Stimulated activated CD4-positive, alpha-beta T cell treated with anti-CD3 and anti-CD28 coated beads, TNF-alpha, amount 100 ng/mL, for 48 hours (primary cell): Measurements from ENCODE around the gene ST13.
"Not testable (repeated sequence)": the region's sequence is repeated elsewhere in the genome, so short reads cannot be mapped to it uniquely, and the experiment has no call there.

ENCODE experiments used
- DNase-seq, 3 donors: peaks; one replicate each; pipeline ENCODE4 v3.0.0-alpha.2; 2020; ENCODE audit warnings: low read depth in 3 of 3

The ST13 gene

GRCh38 chr22:40838486-40838885 is 18.0 kb downstream of the ST13 start:
- no peak for DNase-seq

GRCh38 chr22:40834619-40835018 is 21.8 kb downstream of the ST13 start:
- no peak for DNase-seq

- no peak for DNase-seq
Measured at GRCh38 chr22:40829131-40829530, 27.3 kb downstream of the ST13 start.

- DNase-seq, result no peak
Measured at GRCh38 chr22:40826984-40827741, 29.3 kb downstream of the ST13 start.

GRCh38 chr22:40826292-40826691 is 30.1 kb downstream of the ST13 start:
- not testable (repeated sequence) for DNase-seq

- no peak for DNase-seq
Measured at GRCh38 chr22:40823426-40823825, 33.0 kb downstream of the ST13 start.

- peak in 1 of 3 donors; percentile 0 for DNase-seq
Measured at GRCh38 chr22:40819599-40820140, 36.8 kb downstream of the ST13 start.

GRCh38 chr22:40818747-40819598 is 37.5 kb downstream of the ST13 start, which contains the start of gene SLC25A17:
TSS of gene SLC25A17 (minus strand) at chr22:40819346. CDS start at chr22:40819248, 98 bp downstream.
- peak; percentile 72 to 89 (median 75) for DNase-seq

GRCh38 chr22:40818192-40818746 is 38.2 kb downstream of the ST13 start:
- peak in 1 of 3 donors; percentile 0 for DNase-seq

GRCh38 chr22:40817737-40818136 is 38.7 kb downstream of the ST13 start:
- no peak for DNase-seq

- no peak for DNase-seq
Measured at GRCh38 chr22:40813912-40814315, 42.5 kb downstream of the ST13 start.

GRCh38 chr22:40808018-40808841 is 48.2 kb downstream of the ST13 start:
- no peak for DNase-seq

GRCh38 chr22:40806711-40807110 is 49.7 kb downstream of the ST13 start:
- no peak for DNase-seq

GRCh38 chr22:40805699-40806203 is 50.7 kb downstream of the ST13 start:
- DNase-seq, result no peak

- DNase-seq, result no peak
Measured at GRCh38 chr22:40805239-40805638, 51.2 kb downstream of the ST13 start.

- DNase-seq, result no peak
Measured at GRCh38 chr22:40803321-40803720, 53.1 kb downstream of the ST13 start.

- no peak for DNase-seq
Measured at GRCh38 chr22:40799008-40799407, 57.4 kb downstream of the ST13 start.

- DNase-seq, result no peak
Measured at GRCh38 chr22:40797427-40797826, 59.0 kb downstream of the ST13 start.

- no peak for DNase-seq
Measured at GRCh38 chr22:40792451-40792850, 64.0 kb downstream of the ST13 start.

GRCh38 chr22:40791241-40791640 is 65.2 kb downstream of the ST13 start:
- DNase-seq, result no peak

GRCh38 chr22:40789131-40789530 is 67.3 kb downstream of the ST13 start:
- DNase-seq, result no peak
